MCF 10A (cell line): ENCODE data around the gene FIZ1. TPM values are rescaled to one million over a fixed set of nuclear protein-coding genes. Genes with fewer than 3 reads are reported as not detected.

Experiments used
- BruUV-seq: library from RNA; stranded (reverse); fragments of 400-500 nt; replicated peaks from 2 replicates; lab custom pipeline; 2021; lab: Mats Ljungman, UMichigan
- CTCF ChIA-PET: fragments of 300-600 bp; sonication (Branson Sonifier 250); formaldehyde crosslinking; extraction: SDS; loops from one replicate; lab custom pipeline; 2021; ENCODE audit warnings: antibody characterized with exemption, inconsistent platforms; lab: Yijun Ruan, JAX
- POLR2A ChIA-PET: fragments of 300-600, 350-650 bp; sonication (Branson Sonifier 250); formaldehyde crosslinking; extraction: SDS; loops from one replicate; lab custom pipeline; 2020; ENCODE audit warnings: antibody characterized with exemption, inconsistent platforms; lab: Yijun Ruan, JAX
- DNase-seq: peaks from one replicate; pipeline ENCODE4 v3.0.0-alpha.2; 2018; ENCODE audit not compliant: unreplicated experiment
- H3K27ac Mint-ChIP-seq: one replicate; pipeline ENCODE4 v1.8.0; 2022; ENCODE audit warnings: mild to moderate bottlenecking, low read depth, mixed read lengths; ENCODE audit not compliant: unreplicated experiment
- H3K27me3 Mint-ChIP-seq: one replicate; pipeline ENCODE4 v1.8.0; 2022; ENCODE audit warnings: mixed read lengths; ENCODE audit not compliant: insufficient read depth, unreplicated experiment
- H3K36me3 Mint-ChIP-seq: one replicate; pipeline ENCODE4 v1.8.0; 2022; ENCODE audit warnings: mild to moderate bottlenecking, moderate library complexity, mixed read lengths; ENCODE audit not compliant: insufficient read depth, unreplicated experiment
- H3K4me1 Mint-ChIP-seq: one replicate; pipeline ENCODE4 v1.8.0; 2022; ENCODE audit warnings: mixed read lengths; ENCODE audit not compliant: insufficient read depth, unreplicated experiment
- H3K4me3 Mint-ChIP-seq: one replicate; pipeline ENCODE4 v1.8.0; 2022; ENCODE audit warnings: mild to moderate bottlenecking, moderate library complexity, mixed read lengths; ENCODE audit not compliant: unreplicated experiment
- H3K9me3 Mint-ChIP-seq: one replicate; pipeline ENCODE4 v1.8.0; 2022; ENCODE audit warnings: mixed read lengths; ENCODE audit not compliant: unreplicated experiment
- CTCF ChIP-seq: fragments of 200-600 bp; IDR thresholded peaks from one replicate; pipeline ENCODE4 v1.8.0; 2022; ENCODE audit warnings: antibody characterized with exemption, mild to moderate bottlenecking; ENCODE audit not compliant: unreplicated experiment
- intact Hi-C: fragments of 100-400 bp; cut with micrococcal nuclease; formaldehyde crosslinking; loops from 2 replicates; pipeline ENCODE4 v1.14.1; 2022
- total RNA-seq: library from RNA; stranded (reverse); gene quantifications from 2 replicates; pipeline ENCODE4 v1.2.3, GENCODE V29; 2022

FIZ1 gene
- total RNA-seq, 1 experiment from 2014 or later, result 16.3 TPM

DNA sequence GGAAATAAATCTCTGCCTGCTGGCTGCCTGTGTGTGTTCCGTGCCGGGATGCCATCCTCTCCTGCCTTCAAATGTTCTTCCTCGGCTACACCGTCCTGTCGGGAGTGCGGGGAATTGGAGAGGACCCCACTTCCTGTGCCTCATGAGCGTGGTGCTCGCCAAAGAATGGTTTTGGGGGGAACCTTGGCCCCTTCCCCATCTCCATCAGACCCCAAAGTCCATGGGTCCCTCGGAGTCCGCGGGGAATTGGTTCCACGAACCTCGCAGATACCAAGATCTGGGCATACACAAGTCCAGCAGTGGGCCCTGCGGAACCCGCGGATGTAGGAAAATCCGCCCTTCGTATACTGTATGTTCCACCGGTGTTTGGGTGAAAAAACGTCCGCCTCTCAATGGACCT lies 3.8 kb upstream of the FIZ1 start:
- H3K27ac Mint-ChIP-seq, result no peak overlapping the region
- peaks cover 52% of the 10 kb centered on the region for H3K4me1 Mint-ChIP-seq
- H3K36me3 Mint-ChIP-seq, result peaks cover 30% of the 10 kb centered on the region
- no peaks in the 10 kb centered on the region for H3K9me3 Mint-ChIP-seq
- H3K4me3 Mint-ChIP-seq, result peak overlapping the region; percentile 40
- intact Hi-C loops, result no loop called here
- CTCF ChIA-PET, result interaction anchor here (4.5 kb wide), 1 partner anchor 99 kb away, joined by 23 read pairs; no protein-coding TSS in a partner anchor
- DNase-seq, result no peak
- POLR2A ChIA-PET, result no interaction called here
- no peaks in the 10 kb centered on the region for H3K27me3 Mint-ChIP-seq
- no TSS peak for BruUV-seq
- TF ChIP-seq CTCF, result no peak

DNA sequence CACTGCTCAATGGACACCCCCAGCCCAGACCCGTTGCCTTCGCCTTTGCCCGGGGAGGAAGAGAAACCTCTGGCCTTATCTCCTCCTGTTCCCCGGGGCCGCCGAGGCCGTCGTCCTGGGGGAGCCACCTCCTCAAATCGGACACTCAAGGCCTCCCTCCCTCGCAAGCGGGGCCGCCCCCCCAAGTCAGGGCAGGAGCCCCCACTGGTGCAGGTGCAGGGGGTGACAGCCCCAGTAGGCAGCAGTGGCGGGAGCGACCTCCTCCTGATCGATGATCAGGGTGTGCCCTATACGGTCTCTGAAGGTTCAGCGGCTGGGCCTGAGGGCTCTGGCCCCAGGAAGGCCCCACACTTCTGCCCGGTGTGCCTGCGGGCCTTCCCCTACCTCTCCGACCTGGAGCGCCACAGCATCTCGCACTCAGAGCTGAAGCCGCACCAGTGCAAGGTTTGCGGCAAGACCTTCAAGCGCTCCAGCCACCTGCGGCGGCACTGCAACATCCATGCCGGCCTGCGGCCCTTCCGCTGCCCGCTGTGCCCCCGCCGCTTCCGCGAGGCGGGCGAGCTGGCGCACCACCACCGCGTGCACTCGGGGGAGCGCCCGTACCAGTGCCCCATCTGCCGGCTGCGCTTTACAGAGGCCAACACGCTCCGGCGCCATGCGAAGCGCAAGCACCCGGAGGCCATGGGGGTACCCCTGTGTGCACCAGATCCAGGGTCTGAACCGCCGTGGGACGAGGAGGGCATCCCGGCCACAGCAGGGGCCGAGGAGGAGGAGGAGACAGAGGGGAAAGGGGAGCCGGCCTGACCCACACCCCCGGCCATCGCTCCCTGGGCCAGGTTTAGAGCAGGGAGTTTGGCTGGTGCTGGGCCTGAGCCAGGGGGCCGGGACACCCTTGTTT lies 3.0 kb upstream of the FIZ1 start:
- peak overlapping the region; percentile 90 for H3K27ac Mint-ChIP-seq
- peaks cover 28% of the 10 kb centered on the region for H3K36me3 Mint-ChIP-seq
- no peak for TF ChIP-seq CTCF
- no peak overlapping the region for H3K4me3 Mint-ChIP-seq
- H3K27me3 Mint-ChIP-seq, result no peaks in the 10 kb centered on the region
- ChIA-PET POLR2A (interaction anchor here (0.5 to 1.6 kb wide), 3 partner anchors 19 to 409 kb away, joined by 3 to 5 read pairs (median 4); no protein-coding TSS in a partner anchor), CTCF (interaction anchor here (0.5 to 2.0 kb wide), 4 partner anchors 31 to 455 kb away, joined by 3 to 6 read pairs (median 3); no protein-coding TSS in a partner anchor)
- no TSS peak for BruUV-seq
- DNase-seq, result no peak
- peaks cover 50% of the 10 kb centered on the region for H3K4me1 Mint-ChIP-seq
- intact Hi-C loops, result no loop called here
- no peaks in the 10 kb centered on the region for H3K9me3 Mint-ChIP-seq

GRCh38 chr19:55601084-55601483 lies 1.8 kb upstream of the FIZ1 start:
- Mint-ChIP-seq H3K27me3 (no peaks in the 10 kb centered on the region), H3K36me3 (peaks cover 28% of the 10 kb centered on the region), H3K4me1 (peaks cover 44% of the 10 kb centered on the region), H3K9me3 (no peaks in the 10 kb centered on the region), H3K27ac (peak overlapping the region; percentile 90), H3K4me3 (peak overlapping the region; percentile 97)
- intact Hi-C loops, result no loop called here
- ChIA-PET CTCF (interaction anchor here (0.7 to 2.0 kb wide), 3 partner anchors 32 to 538 kb away, joined by 3 to 6 read pairs (median 4); no protein-coding TSS in a partner anchor), POLR2A (interaction anchor here (0.5 to 1.6 kb wide), 9 partner anchors 14 to 1463 kb away, joined by 3 to 7 read pairs (median 4); partner anchors contain the start of genes CNOT3, U2AF2 and ZNF628)
- BruUV-seq, result TSS peak; percentile 40
- DNase-seq, result peak; percentile 62
- TF ChIP-seq CTCF, result no peak

DNA sequence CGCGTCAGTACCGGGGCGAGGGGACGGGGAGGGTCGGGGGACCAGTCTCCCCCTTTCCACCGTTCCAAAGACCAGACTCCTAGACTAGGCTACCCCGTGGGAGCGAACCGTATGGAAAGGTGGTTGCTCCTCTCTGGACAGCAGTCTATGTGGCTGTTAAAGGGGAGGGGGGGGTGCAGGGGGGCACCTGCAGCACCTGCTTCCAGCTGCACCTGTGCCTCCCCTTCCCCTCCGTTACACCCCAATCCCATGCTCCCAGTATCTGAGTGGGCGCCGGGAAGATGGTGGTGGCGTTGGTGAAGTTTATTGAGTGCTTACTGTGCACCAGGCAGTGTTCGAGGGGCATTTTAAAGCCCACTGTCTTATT lies 1.3 kb upstream of the FIZ1 start:
- H3K27me3 Mint-ChIP-seq, result no peaks in the 10 kb centered on the region
- CTCF ChIA-PET, result interaction anchor here (0.7 to 2.0 kb wide), 3 partner anchors 32 to 539 kb away, joined by 3 to 6 read pairs (median 4); no protein-coding TSS in a partner anchor
- H3K9me3 Mint-ChIP-seq, result no peaks in the 10 kb centered on the region
- H3K36me3 Mint-ChIP-seq, result peaks cover 27% of the 10 kb centered on the region
- DNase-seq, result no peak
- no TSS peak for BruUV-seq
- intact Hi-C loops, result no loop called here
- TF ChIP-seq CTCF, result no peak
- H3K4me3 Mint-ChIP-seq, result peak overlapping the region; percentile 97
- peak overlapping the region; percentile 90 for H3K27ac Mint-ChIP-seq
- peaks cover 43% of the 10 kb centered on the region for H3K4me1 Mint-ChIP-seq
- POLR2A ChIA-PET, result interaction anchor here (0.5 to 2.1 kb wide), 13 partner anchors 13 to 1463 kb away, joined by 3 to 23 read pairs (median 4); partner anchors contain the start of genes CNOT3, RDH13, U2AF2 and ZNF579
